RCC 7860 (cell line): Measurements from ENCODE around the gene SH3GL2.

Source experiments
- DNase-seq: peaks from one replicate; pipeline ENCODE4 v3.0.0-alpha.2; 2015; ENCODE audit warnings: low spot score
- FAIRE-seq: peaks from 2 replicates; lab custom pipeline; 2012; peaks lifted over from hg19 to GRCh38; lab: Jason Lieb, UNC

Gene SH3GL2

GRCh38 chr9:17802249-17802857, 223.5 kb downstream of the SH3GL2 start:
- FAIRE-seq = no peak
- no peak for DNase-seq

GRCh38 chr9:17807613-17808282, 228.9 kb downstream of the SH3GL2 start:
- FAIRE-seq (no peak), DNase-seq (no peak)

GRCh38 chr9:17810317-17810716, 231.5 kb downstream of the SH3GL2 start:
- FAIRE-seq (no peak), DNase-seq (no peak)

- FAIRE-seq (peak; percentile 10), DNase-seq (peak; percentile 13)
These were observed 232.1 kb downstream of the SH3GL2 start for GRCh38 chr9:17810728-17811571.

GRCh38 chr9:17813798-17814197, 234.9 kb downstream of the SH3GL2 start:
- FAIRE-seq = no peak
- DNase-seq = no peak

GRCh38 chr9:17816431-17817027, 237.7 kb downstream of the SH3GL2 start:
- FAIRE-seq (no peak), DNase-seq (no peak)

GRCh38 chr9:17824191-17824590, 245.3 kb downstream of the SH3GL2 start:
- DNase-seq = no peak
- no peak for FAIRE-seq

- FAIRE-seq (no peak), DNase-seq (no peak)
These were observed 245.9 kb downstream of the SH3GL2 start for GRCh38 chr9:17824616-17825264.

- FAIRE-seq (no peak), DNase-seq (no peak)
These were observed 246.4 kb downstream of the SH3GL2 start for GRCh38 chr9:17825265-17825659.

GRCh38 chr9:17829064-17829463, 250.2 kb downstream of the SH3GL2 start:
- no peak for FAIRE-seq

GRCh38 chr9:17829812-17830385, 251.0 kb downstream of the SH3GL2 start:
- no peak for DNase-seq
- no peak for FAIRE-seq

More at GRCh38 chr9:17829064-17829463, 250.2 kb downstream of the SH3GL2 start:
- DNase-seq = no peak

GRCh38 chr9:17832812-17833211, 253.9 kb downstream of the SH3GL2 start:
- FAIRE-seq = no peak

GRCh38 chr9:17833846-17834245, 255.0 kb downstream of the SH3GL2 start:
- no peak for DNase-seq
- no peak for FAIRE-seq

More at GRCh38 chr9:17832812-17833211, 253.9 kb downstream of the SH3GL2 start:
- no peak for DNase-seq

GRCh38 chr9:17837965-17838364, 259.1 kb downstream of the SH3GL2 start:
- FAIRE-seq = no peak

GRCh38 chr9:17839776-17840175, 260.9 kb downstream of the SH3GL2 start:
- FAIRE-seq = no peak

More at GRCh38 chr9:17837965-17838364, 259.1 kb downstream of the SH3GL2 start:
- no peak for DNase-seq

GRCh38 chr9:17843236-17843635, 264.4 kb downstream of the SH3GL2 start:
- no peak for DNase-seq
- FAIRE-seq = no peak

More at GRCh38 chr9:17839776-17840175, 260.9 kb downstream of the SH3GL2 start:
- no peak for DNase-seq
